GM12892 (cell line): Measurements from ENCODE around the gene SERTAD1.
A peak's percentile ranks its signal among the peaks of the same experiment; 100 is the strongest.
"Not testable (repeated sequence)": the region's sequence is repeated elsewhere in the genome, so short reads cannot be mapped to it uniquely, and the experiment has no call there.

Source experiments
- DNase-seq: peaks from one replicate; pipeline ENCODE4 v3.0.0; 2011; ENCODE audit not compliant: insufficient read length
- FAIRE-seq: peaks from 2 replicates; lab custom pipeline; 2011; peaks lifted over from hg19 to GRCh38; lab: Jason Lieb, UNC
- POLR2A ChIP-seq: IDR thresholded peaks from 2 replicates; pipeline ENCODE4 v1.6.1; 2011; ENCODE audit warnings: low read depth, low read length, control low read depth
- POLR2AphosphoS5 ChIP-seq: IDR thresholded peaks from 2 replicates; pipeline ENCODE4 v1.6.1; 2011; ENCODE audit warnings: low read depth, low read length, control low read depth
- TAF1 ChIP-seq: IDR thresholded peaks from 2 replicates; pipeline ENCODE4 v1.6.1; 2011; ENCODE audit warnings: low read depth, mild to moderate bottlenecking, control low read depth, low read length, borderline replicate concordance

Gene SERTAD1

GRCh38 chr19:40431698-40432097, 5.9 kb upstream of the SERTAD1 start:
- TF ChIP-seq POLR2A = no peak
- no peak for TF ChIP-seq TAF1
- TF ChIP-seq POLR2AphosphoS5 = no peak
- FAIRE-seq = no peak
- DNase-seq = no peak

GRCh38 chr19:40430242-40430641, 4.5 kb upstream of the SERTAD1 start:
- FAIRE-seq, DNase-seq: not testable (repeated sequence)

- not testable (repeated sequence) for DNase-seq, FAIRE-seq
Measured at GRCh38 chr19:40428197-40428596, 2.4 kb upstream of the SERTAD1 start.

- FAIRE-seq (peak; percentile 60), DNase-seq (no peak)
- TF ChIP-seq POLR2AphosphoS5 (no peak), TAF1 (no peak), POLR2A (no peak)
Measured at GRCh38 chr19:40424637-40425449, 949 bp downstream of the SERTAD1 start.

- FAIRE-seq (no peak), DNase-seq (no peak)
- TF ChIP-seq POLR2AphosphoS5 (no peak), POLR2A (no peak), TAF1 (no peak)
Measured at GRCh38 chr19:40423938-40424337, 1.9 kb downstream of the SERTAD1 start.

- FAIRE-seq = no peak
- DNase-seq = no peak
- TF ChIP-seq POLR2AphosphoS5 (no peak), POLR2A (0 out of 2 replicates have a peak, but pooled peaks have one; percentile 13)
Measured at GRCh38 chr19:40422748-40423566, 2.8 kb downstream of the SERTAD1 start.

GRCh38 chr19:40421993-40422747, 3.6 kb downstream of the SERTAD1 start:
- DNase-seq (no peak), FAIRE-seq (no peak)
- TF ChIP-seq POLR2AphosphoS5 = no peak
- TF ChIP-seq POLR2A = no peak
- no peak for TF ChIP-seq TAF1

GRCh38 chr19:40420766-40421765, 4.7 kb downstream of the SERTAD1 start:
- DNase-seq (peak; percentile 72), FAIRE-seq (peak; percentile 78)
- TF ChIP-seq POLR2AphosphoS5 (peak; percentile 76), POLR2A (peak; percentile 84; the same call in 1 of the 2 replicates), TAF1 (peak; percentile 40; the same call in 1 of the 2 replicates)

- FAIRE-seq (no peak), DNase-seq (no peak)
- no peak for TF ChIP-seq POLR2A
- no peak for TF ChIP-seq TAF1
- TF ChIP-seq POLR2AphosphoS5 = no peak
Measured at GRCh38 chr19:40420451-40420765, 5.4 kb downstream of the SERTAD1 start.

- DNase-seq (no peak), FAIRE-seq (no peak)
- TF ChIP-seq POLR2A (no peak), POLR2AphosphoS5 (no peak), TAF1 (no peak)
Measured at GRCh38 chr19:40419780-40420179, 6.0 kb downstream of the SERTAD1 start.

GRCh38 chr19:40419066-40419612, 6.7 kb downstream of the SERTAD1 start:
- no peak for TF ChIP-seq TAF1
- no peak for TF ChIP-seq POLR2A
- no peak for TF ChIP-seq POLR2AphosphoS5
- no peak for FAIRE-seq

More at GRCh38 chr19:40419066-40419612, 6.7 kb downstream of the SERTAD1 start:
- no peak for DNase-seq
